Mesendoderm (in vitro differentiated cells): ENCODE data around the gene VSTM5.

ENCODE experiments used
- DNase-seq: peaks from one replicate; pipeline ENCODE4 v3.0.0; 2013
- H2AK5ac ChIP-seq: 2 replicates; pipeline ENCODE4 v1.6.1; 2013; ENCODE audit warnings: low read length, inconsistent platforms
- H2BK120ac ChIP-seq: 2 replicates; pipeline ENCODE4 v1.6.1; 2013; ENCODE audit warnings: low read depth, mild to moderate bottlenecking, low read length, moderate library complexity, mixed read lengths
- H2BK15ac ChIP-seq: replicated peaks from 2 replicates; pipeline ENCODE4 v1.6.1; 2013; ENCODE audit warnings: low read depth, mild to moderate bottlenecking, moderate library complexity
- H2BK5ac ChIP-seq: 2 replicates; pipeline ENCODE4 v1.6.1; 2013; ENCODE audit warnings: low read length, inconsistent platforms
- H3K18ac ChIP-seq: 2 replicates; pipeline ENCODE4 v1.6.1; 2013; ENCODE audit warnings: mild to moderate bottlenecking, low read length, mixed read lengths
- H3K23ac ChIP-seq: one replicate; pipeline ENCODE4 v1.6.1; 2013; ENCODE audit warnings: low read length
- H3K27ac ChIP-seq: 2 replicates; pipeline ENCODE4 v1.5.1; 2013; ENCODE audit warnings: low read depth, mild to moderate bottlenecking, inconsistent platforms, low read length, moderate library complexity
- H3K27me3 ChIP-seq: 2 replicates; pipeline ENCODE4 v1.6.1; 2013; ENCODE audit warnings: low read length, control low read depth, mild to moderate bottlenecking, inconsistent platforms; ENCODE audit not compliant: insufficient read depth, poor library complexity
- H3K36me3 ChIP-seq: 2 replicates; pipeline ENCODE4 v1.6.1; 2013; ENCODE audit warnings: low read length, inconsistent platforms; ENCODE audit not compliant: control insufficient read depth, insufficient read depth
- H3K4ac ChIP-seq: one replicate; pipeline ENCODE4 v1.6.1; 2013; ENCODE audit warnings: low read depth, mild to moderate bottlenecking, low read length, moderate library complexity
- H3K4me1 ChIP-seq: 2 replicates; pipeline ENCODE4 v1.6.1; 2013; ENCODE audit warnings: low read depth, low read length, inconsistent platforms; ENCODE audit not compliant: control insufficient read depth
- H3K4me2 ChIP-seq: 2 replicates; pipeline ENCODE4 v1.6.1; 2013; ENCODE audit warnings: low read length
- H3K4me3 ChIP-seq: 2 replicates; pipeline ENCODE4 v1.5.1; 2013; ENCODE audit warnings: mild to moderate bottlenecking, low read length
- H3K56ac ChIP-seq: one replicate; pipeline ENCODE4 v1.6.1; 2013; ENCODE audit warnings: low read length
- H3K79me1 ChIP-seq: 2 replicates; pipeline ENCODE4 v1.6.1; 2013; ENCODE audit warnings: low read length, inconsistent platforms
- H3K79me2 ChIP-seq: 2 replicates; pipeline ENCODE4 v1.6.1; 2013; ENCODE audit warnings: mild to moderate bottlenecking, low read length; ENCODE audit not compliant: control insufficient read depth, insufficient read depth
- H3K9ac ChIP-seq: 2 replicates; pipeline ENCODE4 v1.6.1; 2013; ENCODE audit warnings: low read length, inconsistent platforms
- H4K5ac ChIP-seq: one replicate; pipeline ENCODE4 v1.6.1; 2013; ENCODE audit warnings: low read length
- H4K8ac ChIP-seq: one replicate; pipeline ENCODE4 v1.6.1; 2013; ENCODE audit warnings: low read depth, mild to moderate bottlenecking, control low read depth, low read length, moderate library complexity
- WGBS: extraction: QIAGEN DNeasy Blood & Tissue Kit; methylation state at CpG from one replicate; pipeline ENCODE4 v1.1.7; 2013; ENCODE audit warnings: low lambda C conversion rate, missing lambda C conversion rate; ENCODE audit not compliant: insufficient coverage; ENCODE audit errors: extremely low coverage; 5-methylcytosine and 5-hydroxymethylcytosine counted together

VSTM5 gene

DNA sequence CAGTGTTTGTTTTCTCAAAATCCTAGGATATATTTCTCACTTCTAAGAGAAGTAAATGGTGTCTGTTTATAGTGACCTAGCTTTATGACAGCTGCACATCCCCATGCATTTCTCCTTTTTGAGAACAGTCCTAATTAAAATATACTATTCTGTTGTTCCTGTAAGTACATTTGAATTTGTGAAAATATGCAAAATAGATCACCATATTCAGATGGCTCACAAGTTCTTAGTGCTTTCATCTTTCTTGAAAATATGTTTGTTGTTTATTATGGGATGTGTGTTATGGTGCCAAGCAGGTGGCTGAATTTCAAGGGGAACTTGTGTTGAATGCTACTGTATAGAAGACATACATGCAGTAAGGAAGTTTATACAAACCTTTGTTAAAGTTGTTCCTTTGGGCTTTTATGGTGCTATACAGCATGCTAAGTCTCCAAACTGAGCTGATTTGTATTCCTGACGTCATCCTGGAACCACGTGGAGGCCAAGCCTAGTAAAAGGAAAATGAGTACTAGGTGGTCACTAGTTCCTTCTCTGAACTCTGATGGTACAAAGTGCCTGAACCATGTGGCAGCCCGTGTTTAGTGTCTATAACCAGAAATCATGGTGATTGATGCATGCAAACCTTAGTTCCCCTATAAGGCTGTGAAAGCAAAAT is 7.8 kb upstream of the VSTM5 start:
- Histone ChIP-seq H4K8ac (no peak overlapping the region), H3K9ac (peak overlapping the region; percentile 11), H3K4me1 (peaks cover 9% of the 10 kb centered on the region), H3K56ac (peak overlapping the region; percentile 46), H2AK5ac (peak overlapping the region; percentile 41), H3K27ac (no peak overlapping the region), H3K79me2 (no peaks in the 10 kb centered on the region), H2BK5ac (peak overlapping the region; percentile 77), H3K36me3 (no peaks in the 10 kb centered on the region), H4K5ac (no peak overlapping the region), H3K4ac (no peak overlapping the region), H2BK120ac (peak overlapping the region; percentile 51), H2BK15ac (no peak overlapping the region), H3K4me3 (no peak overlapping the region), H3K79me1 (no peaks in the 10 kb centered on the region), H3K4me2 (no peak overlapping the region), H3K18ac (peak overlapping the region; percentile 18), H3K23ac (no peak overlapping the region), H3K27me3 (no peaks in the 10 kb centered on the region)
- WGBS, result no CpG with 5 or more reads among the region's 3 CpGs
- no peak for DNase-seq

DNA sequence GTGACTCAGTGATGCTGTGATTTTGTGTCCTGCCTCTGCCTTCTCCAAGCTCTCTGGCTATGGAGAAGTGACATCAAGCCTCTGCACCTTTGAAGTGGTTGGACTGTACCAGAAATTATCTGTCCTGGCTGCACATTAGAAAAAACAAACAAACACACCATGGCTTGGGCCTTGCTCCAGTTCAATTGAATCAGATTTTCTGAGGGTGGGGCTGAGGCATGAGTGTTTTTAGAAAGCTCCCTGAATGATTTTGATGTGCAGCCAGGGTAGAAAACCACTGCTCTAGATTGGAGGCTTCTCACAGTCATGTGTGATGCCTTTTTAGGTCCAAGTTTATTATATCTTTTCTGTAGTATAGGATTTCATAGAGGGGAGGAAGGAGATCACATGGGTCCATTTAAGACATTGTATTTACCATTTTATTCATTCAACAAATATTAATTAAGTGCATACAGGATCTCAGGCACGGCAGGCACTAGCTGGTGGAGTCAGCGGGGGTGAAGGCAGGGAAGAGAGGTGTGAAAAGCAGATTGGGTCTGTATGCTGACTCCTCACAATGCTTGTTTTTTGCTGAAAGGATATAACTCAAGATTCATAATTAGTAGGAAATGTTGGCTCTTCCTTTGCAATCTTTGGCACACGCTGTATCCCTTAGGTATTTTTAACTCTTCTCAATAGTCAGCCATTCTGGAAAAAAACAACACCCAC is 7.1 kb upstream of the VSTM5 start:
- Histone ChIP-seq H2BK120ac (peak overlapping the region; percentile 51), H3K36me3 (no peaks in the 10 kb centered on the region), H3K27ac (peak overlapping the region; percentile 13), H3K4me3 (no peak overlapping the region), H3K4me2 (no peak overlapping the region), H2BK5ac (no peak overlapping the region), H2AK5ac (no peak overlapping the region), H3K79me1 (no peaks in the 10 kb centered on the region), H3K79me2 (no peaks in the 10 kb centered on the region), H3K4me1 (peaks cover 13% of the 10 kb centered on the region), H3K9ac (no peak overlapping the region), H2BK15ac (no peak overlapping the region), H3K27me3 (no peaks in the 10 kb centered on the region), H3K4ac (no peak overlapping the region), H3K23ac (no peak overlapping the region), H4K8ac (no peak overlapping the region), H4K5ac (no peak overlapping the region), H3K18ac (peak overlapping the region; percentile 6), H3K56ac (no peak overlapping the region)
- no CpG with 5 or more reads among the region's 3 CpGs for WGBS
- DNase-seq, result no peak

DNA sequence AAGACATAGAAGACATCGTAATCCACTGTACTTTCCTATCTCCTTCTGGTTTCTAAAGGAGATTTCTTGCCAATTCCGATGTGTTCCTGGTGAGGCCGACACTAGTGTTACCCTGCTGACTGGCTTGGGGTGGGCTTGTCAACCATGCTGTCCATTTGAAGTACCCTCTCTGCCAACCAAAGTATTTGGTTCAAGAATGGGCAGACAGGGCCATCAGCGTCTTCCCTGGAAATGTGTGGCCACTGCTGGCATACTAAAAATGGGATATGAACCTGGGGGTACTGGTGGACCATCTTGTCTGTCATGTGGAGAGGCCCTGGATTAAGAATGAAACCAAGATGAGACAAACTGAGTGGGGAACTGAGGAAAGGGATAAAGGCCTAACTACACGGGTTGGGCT is 1.8 kb upstream of the VSTM5 start:
- H3K4me2 ChIP-seq, result no peak overlapping the region
- H3K27me3 ChIP-seq, result no peaks in the 10 kb centered on the region
- H4K8ac ChIP-seq, result no peak overlapping the region
- H2BK5ac ChIP-seq, result peak overlapping the region; percentile 69
- peak overlapping the region; percentile 59 for H3K56ac ChIP-seq
- H3K18ac ChIP-seq, result peak overlapping the region; percentile 11
- H3K79me2 ChIP-seq, result no peaks in the 10 kb centered on the region
- no peak overlapping the region for H3K9ac ChIP-seq
- H2BK15ac ChIP-seq, result no peak overlapping the region
- no peak overlapping the region for H4K5ac ChIP-seq
- no peaks in the 10 kb centered on the region for H3K79me1 ChIP-seq
- no peaks in the 10 kb centered on the region for H3K36me3 ChIP-seq
- H2AK5ac ChIP-seq, result peak overlapping the region; percentile 69
- WGBS, result no CpG with 5 or more reads among the region's 5 CpGs
- H3K4ac ChIP-seq, result peak overlapping the region; percentile 62
- peaks cover 6% of the 10 kb centered on the region for H3K4me1 ChIP-seq
- no peak overlapping the region for H3K27ac ChIP-seq
- H2BK120ac ChIP-seq, result peak overlapping the region; percentile 29
- no peak overlapping the region for H3K4me3 ChIP-seq
- no peak overlapping the region for H3K23ac ChIP-seq
- no peak for DNase-seq

DNA sequence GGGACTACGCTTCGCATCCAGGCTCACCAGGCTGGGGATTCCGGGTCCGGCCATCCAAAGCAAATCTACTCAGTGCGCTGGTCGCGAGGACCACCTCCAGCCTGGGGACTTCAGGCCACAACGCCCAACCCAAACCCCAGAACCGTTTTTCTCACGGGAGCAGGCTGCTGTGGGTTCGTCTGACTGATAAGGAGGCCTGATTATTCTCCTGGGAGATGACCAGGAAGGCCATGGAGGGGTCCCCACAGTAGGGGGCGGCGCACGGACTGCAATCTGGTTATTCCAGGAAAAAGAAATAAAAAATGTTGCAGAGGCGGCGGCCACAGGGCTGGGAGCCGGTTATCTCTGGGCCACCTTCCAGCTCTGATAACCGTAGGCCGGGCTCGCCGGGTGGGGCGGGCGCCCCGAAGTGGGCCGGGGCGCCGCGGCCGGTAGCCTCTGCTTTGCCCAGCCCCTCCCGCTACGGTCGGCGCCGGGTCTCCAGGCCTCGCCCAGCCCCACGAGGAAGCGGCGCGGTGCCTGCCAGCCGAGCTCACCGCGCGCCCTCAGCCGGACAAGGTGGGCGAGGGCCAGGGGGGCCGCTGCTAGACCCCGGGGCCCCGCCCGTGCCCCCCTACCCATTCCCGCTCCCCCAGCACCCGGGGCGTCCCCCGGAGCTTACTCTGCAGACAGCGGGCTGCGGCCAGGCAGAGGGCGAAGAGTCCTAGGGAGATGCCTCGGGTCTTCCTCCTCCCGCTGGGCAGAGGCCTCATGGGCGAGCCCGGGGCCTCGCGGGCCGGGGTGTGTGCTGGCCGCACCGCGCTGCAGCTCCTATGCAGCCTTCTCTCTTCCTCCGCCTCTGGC is 446 bp downstream of the VSTM5 start:
- peak overlapping the region; percentile 95 for H3K18ac ChIP-seq
- H3K79me2 ChIP-seq, result no peaks in the 10 kb centered on the region
- no peaks in the 10 kb centered on the region for H3K79me1 ChIP-seq
- peak overlapping the region; percentile 65 for H4K8ac ChIP-seq
- H4K5ac ChIP-seq, result no peak overlapping the region
- no CpG with 5 or more reads among the region's 67 CpGs for WGBS
- no peak overlapping the region for H2AK5ac ChIP-seq
- H2BK120ac ChIP-seq, result peak overlapping the region; percentile 31
- no peak for DNase-seq
- peak overlapping the region; percentile 80 for H2BK15ac ChIP-seq
- H3K36me3 ChIP-seq, result no peaks in the 10 kb centered on the region
- H3K56ac ChIP-seq, result peak overlapping the region; percentile 61
- no peak overlapping the region for H3K23ac ChIP-seq
- H3K27me3 ChIP-seq, result no peaks in the 10 kb centered on the region
- H3K9ac ChIP-seq, result peak overlapping the region; percentile 28
- no peak overlapping the region for H2BK5ac ChIP-seq
- H3K4me3 ChIP-seq, result no peak overlapping the region
- H3K27ac ChIP-seq, result no peak overlapping the region
- peak overlapping the region; percentile 94 for H3K4ac ChIP-seq
- peak overlapping the region; percentile 6 for H3K4me2 ChIP-seq
- H3K4me1 ChIP-seq, result peaks cover 4% of the 10 kb centered on the region

DNA sequence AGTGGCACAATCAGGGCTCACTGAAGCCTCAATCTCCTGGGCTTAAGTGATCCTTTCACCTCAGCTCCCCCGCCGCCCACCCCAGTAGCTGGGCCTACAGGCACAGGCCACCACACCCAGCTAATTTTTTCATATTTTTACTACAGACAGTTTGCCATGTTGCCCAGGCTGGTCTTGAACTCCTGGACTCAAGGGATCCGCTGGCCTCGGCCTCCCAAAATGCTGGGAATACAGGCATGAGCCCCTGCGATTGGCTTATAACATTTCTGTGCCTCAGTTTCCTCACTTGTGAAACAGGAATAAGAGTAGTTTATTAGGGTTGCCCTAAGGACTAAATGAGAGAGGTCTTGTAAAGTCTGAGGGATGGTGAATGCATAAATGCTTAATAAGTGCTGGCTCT is 1.2 kb downstream of the VSTM5 start:
- no peak overlapping the region for H3K9ac ChIP-seq
- WGBS, result no CpG with 5 or more reads among the region's 5 CpGs
- no peak overlapping the region for H2AK5ac ChIP-seq
- H3K36me3 ChIP-seq, result no peaks in the 10 kb centered on the region
- H4K8ac ChIP-seq, result no peak overlapping the region
- H3K27me3 ChIP-seq, result no peaks in the 10 kb centered on the region
- no peak overlapping the region for H3K27ac ChIP-seq
- H2BK15ac ChIP-seq, result no peak overlapping the region
- no peak overlapping the region for H4K5ac ChIP-seq
- DNase-seq, result no peak
- no peaks in the 10 kb centered on the region for H3K79me1 ChIP-seq
- no peak overlapping the region for H3K23ac ChIP-seq
- H2BK5ac ChIP-seq, result no peak overlapping the region
- H3K4me1 ChIP-seq, result peaks cover 4% of the 10 kb centered on the region
- H3K4me2 ChIP-seq, result no peak overlapping the region
- H2BK120ac ChIP-seq, result no peak overlapping the region
- no peaks in the 10 kb centered on the region for H3K79me2 ChIP-seq
- no peak overlapping the region for H3K4ac ChIP-seq
- no peak overlapping the region for H3K4me3 ChIP-seq
- H3K56ac ChIP-seq, result peak overlapping the region; percentile 61
- H3K18ac ChIP-seq, result no peak overlapping the region
